H1 (cell line): Measurements from ENCODE around the gene SMCP. TPM values are rescaled to one million over a fixed set of nuclear protein-coding genes. Genes with fewer than 3 reads are reported as not detected.

Source experiments
- CTCF ChIA-PET: fragments of 300-600 bp; sonication (Branson Sonifier 250); formaldehyde crosslinking; loops from one replicate; lab custom pipeline; 2021; ENCODE audit not compliant: partially characterized antibody; lab: Charles Lee
- POLR2A ChIA-PET: fragments of 300-600 bp; sonication (Branson Sonifier 250); formaldehyde crosslinking; loops from one replicate; lab custom pipeline; 2021; ENCODE audit warnings: inconsistent platforms; ENCODE audit not compliant: partially characterized antibody; lab: Charles Lee
- DNase-seq, 2 experiments: peaks; one replicate each; pipeline versions ENCODE4 v3.0.0 to v3.0.0-alpha.2; 2010 to 2022; ENCODE audit warnings: low spot score in 2 of 2, low read depth in 1 of 2, mixed read lengths in 1 of 2
- FAIRE-seq: peaks from 2 replicates; lab custom pipeline; 2011; peaks lifted over from hg19 to GRCh38; lab: Jason Lieb, UNC
- H2AFZ ChIP-seq: 2 replicates; pipeline ENCODE4 v1.8.1; 2012; ENCODE audit warnings: low read length, inconsistent platforms
- H2AK5ac ChIP-seq: 2 replicates; pipeline ENCODE4 v1.6.1; 2013; ENCODE audit warnings: low read depth, low read length
- H2BK120ac ChIP-seq: replicated peaks from 2 replicates; pipeline ENCODE3; 2013; ENCODE audit warnings: low read depth, low read length, inconsistent platforms
- H2BK12ac ChIP-seq: 2 replicates; pipeline ENCODE4 v1.6.1; 2013; ENCODE audit warnings: low read depth, low read length
- H2BK15ac ChIP-seq: 2 replicates; pipeline ENCODE4 v1.6.1; 2013; ENCODE audit warnings: low read length
- H2BK20ac ChIP-seq: 2 replicates; pipeline ENCODE4 v1.6.1; 2013; ENCODE audit warnings: low read length
- H2BK5ac ChIP-seq: 2 replicates; pipeline ENCODE4 v1.6.1; 2013; ENCODE audit warnings: low read depth, low read length
- H3K14ac ChIP-seq: 2 replicates; pipeline ENCODE4 v1.6.1; 2013; ENCODE audit warnings: inconsistent platforms; ENCODE audit not compliant: insufficient read length
- H3K18ac ChIP-seq: 2 replicates; pipeline ENCODE4 v1.6.1; 2013; ENCODE audit warnings: low read length; ENCODE audit errors: extremely low read depth
- H3K23ac ChIP-seq: 2 replicates; pipeline ENCODE4 v1.6.1; 2013; ENCODE audit warnings: inconsistent platforms; ENCODE audit not compliant: insufficient read length
- H3K23me2 ChIP-seq: 2 replicates; pipeline ENCODE4 v1.6.1; 2013; ENCODE audit warnings: low read depth, low read length
- H3K27ac ChIP-seq: 2 replicates; pipeline ENCODE4 v1.6.1; 2011; ENCODE audit warnings: low read depth, low read length, inconsistent platforms
- H3K27me3 ChIP-seq, 4 experiments: replicated peaks in 1 of 4; 1 replicate in 1 of 4; 2 replicates in 3 of 4; pipeline versions ENCODE4 v1.6.1 to v1.8.1; 2011 to 2013; ENCODE audit warnings: low read length in 3 of 4, mild to moderate bottlenecking in 3 of 4, inconsistent platforms in 2 of 4, mixed read lengths in 2 of 4, moderate library complexity in 1 of 4; ENCODE audit not compliant: control insufficient read depth in 3 of 4, insufficient read depth in 3 of 4; ENCODE audit errors: extremely low read depth in 1 of 4
- H3K36me3 ChIP-seq, 4 experiments: 2 replicates each; pipeline versions ENCODE4 v1.6.1 to v1.8.1; 2011 to 2013; ENCODE audit warnings: mild to moderate bottlenecking in 4 of 4, low read length in 3 of 4, moderate library complexity in 2 of 4, control low read depth in 1 of 4, inconsistent platforms in 1 of 4; ENCODE audit not compliant: insufficient read depth in 4 of 4, control insufficient read depth in 2 of 4
- H3K4ac ChIP-seq: replicated peaks from 2 replicates; pipeline ENCODE3; 2013; ENCODE audit warnings: low read length, low read depth, mixed read lengths, inconsistent platforms; ENCODE audit not compliant: insufficient read length
- H3K4me1 ChIP-seq, 4 experiments: replicated peaks in 1 of 4; 1 replicate in 1 of 4; 2 replicates in 3 of 4; pipeline versions ENCODE4 v1.6.1 to v1.8.1; 2011 to 2013; ENCODE audit warnings: low read length in 3 of 4, inconsistent platforms in 2 of 4, mixed read lengths in 1 of 4; ENCODE audit not compliant: insufficient read depth in 4 of 4, control insufficient read depth in 3 of 4
- H3K4me2 ChIP-seq, 2 experiments: 2 replicates each; pipeline versions ENCODE4 v1.6.1 to v1.8.1; 2011 to 2013; ENCODE audit warnings: low read depth in 2 of 2, low read length in 2 of 2, control low read depth in 1 of 2, inconsistent platforms in 1 of 2, mild to moderate bottlenecking in 1 of 2; ENCODE audit not compliant: insufficient read depth in 1 of 2
- H3K4me3 ChIP-seq, 4 experiments: fragments of 200-600, 300-600 bp in 1 of 4; sonication (generic), shearing (Covaris generic), sonication (Bioruptor Twin) in 1 of 4; 2 replicates each; pipeline versions ENCODE4 v1.5.1 to v1.8.1; 2011 to 2016; ENCODE audit warnings: low read length in 4 of 4, low read depth in 3 of 4, control low read depth in 2 of 4, inconsistent platforms in 2 of 4, mild to moderate bottlenecking in 2 of 4, mixed read lengths in 1 of 4, moderate library complexity in 1 of 4; ENCODE audit not compliant: insufficient read depth in 2 of 4; ENCODE audit errors: extremely low read depth in 1 of 4
- H3K56ac ChIP-seq: replicated peaks from 2 replicates; pipeline ENCODE3; 2013; ENCODE audit warnings: low read depth, mild to moderate bottlenecking, mixed read lengths, low read length, inconsistent platforms; ENCODE audit not compliant: insufficient read length
- H3K79me1 ChIP-seq: 2 replicates; pipeline ENCODE4 v1.6.1; 2013; ENCODE audit warnings: low read depth, low read length, control low read depth
- H3K79me2 ChIP-seq, 2 experiments: 2 replicates each; pipeline versions ENCODE4 v1.6.1 to v1.8.1; 2012 to 2013; ENCODE audit warnings: low read length in 2 of 2, mild to moderate bottlenecking in 2 of 2, inconsistent platforms in 1 of 2; ENCODE audit not compliant: insufficient read depth in 2 of 2, control insufficient read depth in 1 of 2
- H3K9ac ChIP-seq, 4 experiments: replicated peaks in 1 of 4; 1 replicate in 1 of 4; 2 replicates in 3 of 4; pipeline versions ENCODE4 v1.6.1 to v1.8.1; 2011 to 2013; ENCODE audit warnings: low read depth in 3 of 4, low read length in 3 of 4, control low read depth in 2 of 4, mild to moderate bottlenecking in 2 of 4, moderate library complexity in 2 of 4, inconsistent platforms in 1 of 4; ENCODE audit errors: extremely low read depth in 1 of 4
- H3K9me3 ChIP-seq, 2 experiments: 2 replicates each; pipeline versions ENCODE4 v1.6.1 to v1.8.1; 2012 to 2013; ENCODE audit warnings: mild to moderate bottlenecking in 2 of 2, moderate library complexity in 2 of 2, control low read depth in 1 of 2, inconsistent platforms in 1 of 2, low read depth in 1 of 2, low read length in 1 of 2, mixed read lengths in 1 of 2; ENCODE audit not compliant: insufficient read depth in 2 of 2
- H4K20me1 ChIP-seq, 2 experiments: replicated peaks in 1 of 2; 2 replicates each; pipeline versions ENCODE3 to v1.8.1; 2011 to 2013; ENCODE audit warnings: inconsistent platforms in 2 of 2, low read length in 2 of 2, mild to moderate bottlenecking in 1 of 2; ENCODE audit not compliant: insufficient read depth in 2 of 2, control insufficient read depth in 1 of 2
- H4K5ac ChIP-seq: 2 replicates; pipeline ENCODE4 v1.6.1; 2013; ENCODE audit warnings: low read length, low read depth, mixed read lengths, inconsistent platforms; ENCODE audit not compliant: insufficient read length
- H4K8ac ChIP-seq: 2 replicates; pipeline ENCODE4 v1.8.0; 2013; ENCODE audit warnings: mild to moderate bottlenecking, moderate library complexity, low read length, inconsistent platforms; ENCODE audit not compliant: insufficient read depth; ENCODE audit errors: extremely low read depth
- H4K91ac ChIP-seq: replicated peaks from 2 replicates; pipeline ENCODE3; 2013; ENCODE audit warnings: low read length, mixed read lengths, inconsistent platforms; ENCODE audit not compliant: insufficient read length
- GABPA ChIP-seq: IDR thresholded peaks from 2 replicates; pipeline ENCODE4 v1.6.1; 2011; ENCODE audit warnings: mild to moderate bottlenecking, low read length, moderate library complexity, borderline replicate concordance; ENCODE audit not compliant: insufficient read depth
- polyA plus RNA-seq, 7 experiments: library from polyadenylated mRNA; depleted of rRNA in 3 of 7; stranded (reverse) in 5 of 7; unstranded in 2 of 7; fragments of >200 nt in 5 of 7; fragments of 200-250 nt in 2 of 7; gene quantifications; 1 replicate in 5 of 7; 2 replicates in 1 of 7; 4 replicates in 1 of 7; pipeline versions ENCODE4 v1.2.1 to v1.2.3, GENCODE V29; 2011 to 2013; ENCODE audit warnings: missing spikeins in 2 of 7, mixed read lengths in 2 of 7
- total RNA-seq: library from RNA; stranded (reverse); fragmentation: NEBNext Ultra II Directional; extraction: Animal tissue kit (Norgen Biotek cat#: 25700); gene quantifications from 2 replicates; pipeline ENCODE4 v1.2.1, GENCODE V29; 2021

SMCP gene
- total and polyA plus RNA-seq, 2 of the 8 experiments (the other 6 are each of a cell fraction or from before 2014, with no cell fraction given): not detected

DNA sequence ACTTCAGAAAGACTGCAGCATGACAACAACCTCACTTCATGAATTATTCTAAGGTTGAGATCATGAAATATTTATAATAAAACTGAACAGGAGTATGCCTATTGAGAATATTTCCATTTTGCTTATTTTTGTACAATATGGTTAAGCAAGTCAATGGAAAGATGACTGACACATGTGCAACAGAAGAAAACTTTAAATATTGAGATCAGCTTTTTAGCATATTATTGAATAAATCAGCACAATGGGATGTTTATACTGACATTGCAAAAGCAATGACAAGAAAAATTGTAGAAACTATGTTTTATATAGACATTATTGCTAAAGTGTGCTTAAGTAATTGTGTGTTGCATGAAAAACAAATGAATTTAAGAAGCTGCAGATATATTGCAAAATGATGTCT is 13.7 kb upstream of the SMCP start:
- TF ChIP-seq GABPA: no peak
- TF ChIP-seq, all 59 proteins: peak for 0
- no peak overlapping the region for H3K18ac ChIP-seq
- FAIRE-seq: no peak
- H2AK5ac ChIP-seq: no peak overlapping the region
- no peak overlapping the region for H3K4me3 ChIP-seq
- no peak overlapping the region for H3K14ac ChIP-seq
- H2BK5ac ChIP-seq: no peak overlapping the region
- H3K4ac ChIP-seq: no peak overlapping the region
- H4K20me1 ChIP-seq: no peaks in the 10 kb centered on the region
- H3K79me1 ChIP-seq: no peaks in the 10 kb centered on the region
- ChIA-PET POLR2A (no interaction called here), CTCF (interaction anchor here (2.5 kb wide), 1 partner anchor 328 kb away, joined by 9 read pairs; no protein-coding TSS in a partner anchor)
- no peaks in the 10 kb centered on the region for H3K23me2 ChIP-seq
- H2BK15ac ChIP-seq: no peak overlapping the region
- no peaks in the 10 kb centered on the region for H3K27me3 ChIP-seq
- H3K9ac ChIP-seq: no peak overlapping the region
- H3K36me3 ChIP-seq: no peaks in the 10 kb centered on the region
- DNase-seq: no peak
- H2AFZ ChIP-seq: no peak overlapping the region
- H3K27ac ChIP-seq: no peak overlapping the region
- H3K9me3 ChIP-seq: peaks cover 39 to 53% of the 10 kb centered on the region in 2 experiments
- no peak overlapping the region for H3K56ac ChIP-seq
- no peaks in the 10 kb centered on the region for H3K79me2 ChIP-seq
- no peak overlapping the region for H4K91ac ChIP-seq
- H4K5ac ChIP-seq: no peak overlapping the region
- no peak overlapping the region for H2BK12ac ChIP-seq
- H3K23ac ChIP-seq: no peak overlapping the region
- no peak overlapping the region for H2BK20ac ChIP-seq
- H3K4me1 ChIP-seq: no peaks in the 10 kb centered on the region
- H3K4me2 ChIP-seq: no peak overlapping the region
- H2BK120ac ChIP-seq: no peak overlapping the region
- no peak overlapping the region for H4K8ac ChIP-seq
